RWPE1 (cell line): ENCODE data around the gene VPS52.
A peak's percentile ranks its signal among the peaks of the same experiment; 100 is the strongest.

Experiments used
- CTCF ChIA-PET: fragments of 350-600 bp; sonication (Branson Sonifier 250); formaldehyde crosslinking; extraction: SDS; loops from one replicate; lab custom pipeline; 2021; lab: Yijun Ruan, JAX
- POLR2A ChIA-PET: fragments of 400-600 bp; formaldehyde crosslinking; extraction: SDS; loops from one replicate; lab custom pipeline; 2020; ENCODE audit warnings: antibody characterized with exemption; ENCODE audit not compliant: low non-redundant PET; lab: Yijun Ruan, JAX
- DNase-seq: peaks from one replicate; pipeline ENCODE4 v3.0.0; 2012; ENCODE audit warnings: low spot score
- H3K27ac ChIP-seq: fragments of 450-650 bp; 2 replicates; pipeline ENCODE4 v1.5.1; 2017
- CTCF ChIP-seq: fragments of 450-650 bp; conservative IDR thresholded peaks from 2 replicates; pipeline ENCODE4 v1.5.1; 2017; ENCODE audit warnings: low read depth, mild to moderate bottlenecking

The VPS52 gene

DNA sequence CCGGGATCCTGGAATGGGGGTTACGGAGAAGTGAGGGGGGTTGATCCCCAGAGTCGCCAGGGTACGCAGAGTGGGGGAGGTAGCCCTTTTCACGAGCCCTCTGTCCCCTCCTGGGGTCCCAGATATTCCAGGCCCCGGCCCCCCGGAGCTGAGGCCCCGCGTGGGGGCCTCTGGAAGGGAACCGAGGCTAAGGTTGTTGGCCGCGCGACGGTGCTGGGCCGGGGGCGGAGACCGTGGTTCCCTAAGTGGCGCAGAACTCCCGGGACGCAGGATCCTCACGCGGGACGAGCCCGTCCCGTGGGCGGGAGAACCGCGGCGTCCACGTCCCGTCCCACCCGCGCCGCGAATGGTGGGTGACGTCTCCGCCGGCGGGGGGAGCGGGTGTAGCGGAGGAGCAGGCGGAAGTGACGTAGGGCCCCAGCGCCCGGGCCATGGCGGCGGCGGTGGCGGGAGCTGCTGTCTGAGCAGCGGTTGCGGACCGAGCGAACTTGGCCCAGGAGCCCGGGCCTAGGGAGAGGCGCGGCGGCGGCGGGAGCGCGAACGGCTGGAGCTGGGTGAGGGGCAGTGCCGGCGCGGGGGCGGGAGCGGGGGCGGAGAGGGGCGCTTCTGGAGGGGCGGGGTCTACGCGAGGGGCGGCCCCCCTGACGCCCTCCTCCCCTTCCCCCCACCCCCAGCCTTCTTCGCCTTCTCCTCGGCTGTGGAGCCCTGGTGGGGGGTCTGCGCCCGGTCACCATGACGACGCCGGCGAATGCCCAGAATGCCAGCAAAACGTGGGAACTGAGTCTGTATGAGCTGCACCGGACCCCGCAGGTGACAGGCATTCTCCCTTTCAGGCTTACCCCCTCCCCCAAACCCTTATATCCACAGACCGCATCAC is 63.3 kb downstream of the VPS52 start, which contains the start of gene RING1:
RING1 (plus strand) TSS at position 410 of the 877 bp plus-strand sequence; CDS start at position 733, 323 bp downstream.
- ChIA-PET CTCF (interaction anchor here (2.1 kb wide), 1 partner anchor 40 kb away, joined by 8 read pairs; no protein-coding TSS in a partner anchor), POLR2A (interaction anchor here (0.6 to 0.7 kb wide), 2 partner anchors 28 to 40 kb away, joined by 5 read pairs; no protein-coding TSS in a partner anchor)
- H3K27ac ChIP-seq: peak within 1 kb of the TSS; percentile 95
- DNase-seq: peak; percentile 84
- TF ChIP-seq CTCF: no peak

- CTCF ChIA-PET: interaction anchor here (1.3 to 2.1 kb wide), 2 partner anchors 10 to 41 kb away, joined by 7 to 8 read pairs; no protein-coding TSS in a partner anchor
- POLR2A ChIA-PET: interaction anchor here (0.6 to 0.7 kb wide), 2 partner anchors 28 to 40 kb away, joined by 5 read pairs; no protein-coding TSS in a partner anchor
- peak; percentile 52 for DNase-seq
Measured at GRCh38 chr6:33207552-33208090, 64.1 kb downstream of the VPS52 start.

GRCh38 chr6:33206864-33207551 is 64.7 kb downstream of the VPS52 start:
- DNase-seq: peak; percentile 57
- peak overlapping the region; percentile 95 for H3K27ac ChIP-seq
- ChIA-PET POLR2A (no interaction called here), CTCF (interaction anchor here (1.3 kb wide), 1 partner anchor 9 kb away, joined by 7 read pairs; no protein-coding TSS in a partner anchor)
- no peak for TF ChIP-seq CTCF

More at GRCh38 chr6:33207552-33208090, 64.1 kb downstream of the VPS52 start:
- TF ChIP-seq CTCF: no peak
- peak overlapping the region; percentile 95 for H3K27ac ChIP-seq

DNA sequence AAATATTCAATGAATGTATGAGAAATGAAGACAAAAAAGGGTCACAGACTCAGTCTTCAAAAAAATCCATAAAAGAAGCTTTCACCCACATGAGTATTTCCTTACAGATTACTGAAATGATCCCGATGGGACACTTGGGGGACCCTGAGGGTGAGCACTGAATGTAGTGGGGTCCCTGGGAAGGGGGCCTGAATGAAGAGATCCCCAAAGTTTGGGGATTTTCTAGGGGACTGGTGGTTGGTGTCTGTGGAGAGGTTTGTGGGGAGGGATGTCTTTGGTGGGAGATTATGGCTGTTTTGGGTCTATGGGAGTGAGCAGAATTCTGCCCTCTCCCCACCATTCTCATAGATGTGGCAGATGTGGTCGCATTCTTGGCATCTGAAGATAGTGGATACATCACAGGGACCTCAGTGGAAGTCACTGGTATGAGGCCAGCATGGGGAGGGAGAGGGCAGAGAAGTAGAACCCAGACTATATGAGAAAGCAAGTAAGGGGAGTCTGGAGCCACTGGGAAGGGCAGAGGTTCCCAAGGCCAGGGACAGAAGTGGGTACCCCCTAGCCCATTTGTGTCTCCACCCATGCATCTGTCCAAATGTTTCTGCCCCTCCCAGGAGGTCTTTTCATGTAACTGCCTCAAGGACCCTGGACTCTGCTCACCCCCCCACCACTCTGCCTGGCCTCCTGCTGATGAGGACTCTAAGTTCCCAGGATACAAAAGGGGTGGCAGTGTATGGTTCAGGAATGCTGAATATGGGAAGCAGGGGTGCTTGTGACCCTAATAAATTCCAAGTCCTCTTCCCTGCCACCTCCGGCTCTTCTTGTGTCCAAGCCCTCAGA is 65.4 kb downstream of the VPS52 start:
- CTCF ChIA-PET: interaction anchor here (0.5 to 1.3 kb wide), 3 partner anchors 9 to 496 kb away, joined by 3 to 7 read pairs (median 4); no protein-coding TSS in a partner anchor
- TF ChIP-seq CTCF: no peak
- peak overlapping the region; percentile 95 for H3K27ac ChIP-seq
- no peak for DNase-seq
- POLR2A ChIA-PET: no interaction called here

DNA sequence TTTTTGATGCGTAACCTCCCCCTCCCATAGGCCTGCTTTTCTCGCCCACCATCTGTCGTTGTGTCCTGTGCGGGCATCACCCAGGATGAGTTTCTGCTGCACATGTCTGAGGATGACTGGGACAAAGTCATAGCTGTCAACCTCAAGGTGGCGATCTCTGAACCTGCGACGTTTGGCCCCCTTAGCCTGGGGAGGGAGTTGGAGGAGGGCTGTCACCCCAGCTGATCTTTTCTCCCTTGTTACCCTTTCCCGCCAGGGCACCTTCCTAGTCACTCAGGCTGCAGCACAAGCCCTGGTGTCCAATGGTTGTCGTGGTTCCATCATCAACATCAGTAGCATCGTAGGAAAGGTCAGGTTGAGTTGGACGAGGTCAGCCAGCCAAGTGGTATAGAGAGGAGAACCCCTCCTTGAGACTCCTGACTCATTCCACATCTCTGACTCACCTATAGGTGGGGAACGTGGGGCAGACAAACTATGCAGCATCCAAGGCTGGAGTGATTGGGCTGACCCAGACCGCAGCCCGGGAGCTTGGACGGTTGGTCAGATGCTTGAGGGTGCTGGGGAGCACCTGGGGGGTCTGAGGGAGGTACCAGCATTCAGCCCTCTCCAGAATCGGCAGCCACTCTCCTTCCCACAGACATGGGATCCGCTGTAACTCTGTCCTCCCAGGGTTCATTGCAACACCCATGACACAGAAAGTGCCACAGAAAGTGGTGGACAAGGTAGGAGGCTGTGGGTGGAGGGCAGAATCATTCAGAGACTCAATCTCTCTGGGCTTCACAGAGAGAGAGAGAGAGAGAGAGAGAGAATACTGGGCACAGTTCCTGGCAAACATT is 66.3 kb downstream of the VPS52 start:
- ChIA-PET POLR2A (no interaction called here), CTCF (interaction anchor here (0.5 to 1.3 kb wide), 3 partner anchors 43 to 497 kb away, joined by 3 to 4 read pairs (median 3); no protein-coding TSS in a partner anchor)
- no peak for TF ChIP-seq CTCF
- DNase-seq: peak; percentile 82
- peak overlapping the region; percentile 95 for H3K27ac ChIP-seq
